Measurements from ENCODE around the gene TMEM229B. TPM values are rescaled to one million over a fixed set of nuclear protein-coding genes. Genes with fewer than 3 reads are reported as not detected.

TMEM229B gene
- total and polyA plus RNA-seq, 9 donors, result 1.2 to 11.9 (median 2.9) TPM

GRCh38 chr14:67421356-67422224 lies 66.9 kb downstream of the TMEM229B start:
- no peaks in the 10 kb centered on the region for H3K9me3 ChIP-seq
- DNase-seq, result no peak
- intact Hi-C loops (cut with DNase I), result loop anchor here in 3 of 4 donors (10.0 kb wide), 2 partner anchors 153 to 283 kb away; partner anchors contain the start of gene RDH12 (in 1 of the 3)
- H3K36me3 ChIP-seq, result no peaks in the 10 kb centered on the region
- WGBS, 3 donors, result 83 to 92% (median 88%) methylated on average over 11 of the region's 11 CpGs
- no peaks in the 10 kb centered on the region for H3K27me3 ChIP-seq
- no peak for TF ChIP-seq CTCF (IDR thresholded peaks at IDR 0.05)
- TF ChIP-seq POLR2A (IDR thresholded peaks at IDR 0.05), result no peak
- no peak for TF ChIP-seq EP300 (IDR thresholded peaks at IDR 0.05)
- H3K4me1 ChIP-seq (ENCODE audit: insufficient read depth), result no peaks in the 10 kb centered on the region
- H3K27ac ChIP-seq, result no peak overlapping the region
- no peak overlapping the region for H3K4me3 ChIP-seq

Small RNA genes lying within 50 kb of the gene (microRNA-seq; reads per million reads assigned to microRNA genes)
- 0 reads per million in 3 donors for gene MIR5694

Small RNA genes lying within 50 kb of the gene (small RNA-seq; reads per million reads assigned to genes)
- not detected for gene MIR5694

Other genes with a start within 250 kb of the TMEM229B start
- gene PALS1, start 247.3 kb downstream of the TMEM229B start, total RNA-seq, result 10 to 100 TPM; 10.3 to 15.7 (median 14.0) TPM
- 10 to 100 TPM in 1 of 2 donors, 1 to 10 TPM in 1; 4.9 to 10.4 TPM for gene PALS1, start 247.3 kb downstream of the TMEM229B start, polyA plus RNA-seq
- 10 to 100 TPM; 30.7 to 54.1 (median 35.4) TPM for gene ATP6V1D, start 128.9 kb downstream of the TMEM229B start, total RNA-seq
- gene ATP6V1D, start 128.9 kb downstream of the TMEM229B start, polyA plus RNA-seq, result 10 to 100 TPM; 21.5 to 77.1 TPM
- 10 to 100 TPM; 28.0 to 63.8 (median 49.1) TPM for gene EIF2S1, start 128.4 kb downstream of the TMEM229B start, total RNA-seq
- 100 to 1,000 TPM in 1 of 2 donors, 10 to 100 TPM in 1; 35.7 to 102 TPM for gene EIF2S1, start 128.4 kb downstream of the TMEM229B start, polyA plus RNA-seq
- gene PLEK2, start 76.6 kb downstream of the TMEM229B start, total RNA-seq, result 1 to 10 TPM in 3 of 7 donors, under 1 TPM in 2, not detected in 2; 0.43 to 2.8 (median 1.9) TPM
- 100 to 1,000 TPM in 1 of 2 donors, 1 to 10 TPM in 1; 1.9 to 130 TPM for gene PLEK2, start 76.6 kb downstream of the TMEM229B start, polyA plus RNA-seq
- gene PLEKHH1, start 44.6 kb upstream of the TMEM229B start, total RNA-seq, result 10 to 100 TPM in 1 of 7 donors, 1 to 10 TPM in 5, under 1 TPM in 1; 0.78 to 15.7 (median 3.9) TPM
- gene PLEKHH1, start 44.6 kb upstream of the TMEM229B start, polyA plus RNA-seq, result 1 to 10 TPM; 2.0 to 6.8 TPM
- 10 to 100 TPM; 21.9 to 32.5 (median 30.2) TPM for gene PIGH, start 111.5 kb upstream of the TMEM229B start, total RNA-seq
- gene PIGH, start 111.5 kb upstream of the TMEM229B start, polyA plus RNA-seq, result 10 to 100 TPM; 24.4 to 35.2 TPM
- 10 to 100 TPM in 4 of 7 donors, 1 to 10 TPM in 3; 1.4 to 33.7 (median 10.5) TPM for gene ARG2, start 131.2 kb upstream of the TMEM229B start, total RNA-seq
- 1 to 10 TPM; 2.9 to 3.9 TPM for gene ARG2, start 131.2 kb upstream of the TMEM229B start, polyA plus RNA-seq
- 10 to 100 TPM; 34.6 to 76.5 (median 64.7) TPM for gene VTI1B, start 185.9 kb upstream of the TMEM229B start, total RNA-seq
- 10 to 100 TPM; 41.6 to 93.1 TPM for gene VTI1B, start 185.9 kb upstream of the TMEM229B start, polyA plus RNA-seq
- 10 to 100 TPM; 30.3 to 46.9 (median 36.6) TPM for gene RDH11, start 207.0 kb upstream of the TMEM229B start, total RNA-seq
- 10 to 100 TPM; 32.7 to 90.0 TPM for gene RDH11, start 207.0 kb upstream of the TMEM229B start, polyA plus RNA-seq
- gene RDH12, start 213.2 kb upstream of the TMEM229B start, total RNA-seq, result under 1 TPM in 1 of 7 donors, not detected in 6; 0.30 TPM
- gene RDH12, start 213.2 kb upstream of the TMEM229B start, polyA plus RNA-seq, result under 1 TPM in 1 of 2 donors, not detected in 1; 0.10 TPM